H1 (cell line): ENCODE measurements around the gene MIB2. TPM values are rescaled to one million over a fixed set of nuclear protein-coding genes. Genes with fewer than 3 reads are reported as not detected.

ENCODE experiments used
- CTCF ChIA-PET: fragments of 300-600 bp; sonication (Branson Sonifier 250); formaldehyde crosslinking; loops from one replicate; lab custom pipeline; 2021; ENCODE audit not compliant: partially characterized antibody; lab: Charles Lee
- POLR2A ChIA-PET: fragments of 300-600 bp; sonication (Branson Sonifier 250); formaldehyde crosslinking; loops from one replicate; lab custom pipeline; 2021; ENCODE audit warnings: inconsistent platforms; ENCODE audit not compliant: partially characterized antibody; lab: Charles Lee
- DNase-seq, 2 experiments: peaks; one replicate each; pipeline versions ENCODE4 v3.0.0 to v3.0.0-alpha.2; 2010 to 2022; ENCODE audit warnings: low spot score in 2 of 2, low read depth in 1 of 2, mixed read lengths in 1 of 2
- FAIRE-seq: peaks from 2 replicates; lab custom pipeline; 2011; peaks lifted over from hg19 to GRCh38; lab: Jason Lieb, UNC
- H2AFZ ChIP-seq: 2 replicates; pipeline ENCODE4 v1.8.1; 2012; ENCODE audit warnings: low read length, inconsistent platforms
- H2AK5ac ChIP-seq: 2 replicates; pipeline ENCODE4 v1.6.1; 2013; ENCODE audit warnings: low read depth, low read length
- H2BK120ac ChIP-seq: replicated peaks from 2 replicates; pipeline ENCODE3; 2013; ENCODE audit warnings: low read depth, low read length, inconsistent platforms
- H2BK12ac ChIP-seq: 2 replicates; pipeline ENCODE4 v1.6.1; 2013; ENCODE audit warnings: low read depth, low read length
- H2BK15ac ChIP-seq: 2 replicates; pipeline ENCODE4 v1.6.1; 2013; ENCODE audit warnings: low read length
- H2BK20ac ChIP-seq: 2 replicates; pipeline ENCODE4 v1.6.1; 2013; ENCODE audit warnings: low read length
- H2BK5ac ChIP-seq: 2 replicates; pipeline ENCODE4 v1.6.1; 2013; ENCODE audit warnings: low read depth, low read length
- H3K14ac ChIP-seq: 2 replicates; pipeline ENCODE4 v1.6.1; 2013; ENCODE audit warnings: inconsistent platforms; ENCODE audit not compliant: insufficient read length
- H3K18ac ChIP-seq: 2 replicates; pipeline ENCODE4 v1.6.1; 2013; ENCODE audit warnings: low read length; ENCODE audit errors: extremely low read depth
- H3K23ac ChIP-seq: 2 replicates; pipeline ENCODE4 v1.6.1; 2013; ENCODE audit warnings: inconsistent platforms; ENCODE audit not compliant: insufficient read length
- H3K23me2 ChIP-seq: 2 replicates; pipeline ENCODE4 v1.6.1; 2013; ENCODE audit warnings: low read depth, low read length
- H3K27ac ChIP-seq: 2 replicates; pipeline ENCODE4 v1.6.1; 2011; ENCODE audit warnings: low read depth, low read length, inconsistent platforms
- H3K27me3 ChIP-seq, 4 experiments: replicated peaks in 1 of 4; 1 replicate in 1 of 4; 2 replicates in 3 of 4; pipeline versions ENCODE4 v1.6.1 to v1.8.1; 2011 to 2013; ENCODE audit warnings: low read length in 3 of 4, mild to moderate bottlenecking in 3 of 4, inconsistent platforms in 2 of 4, mixed read lengths in 2 of 4, moderate library complexity in 1 of 4; ENCODE audit not compliant: control insufficient read depth in 3 of 4, insufficient read depth in 3 of 4; ENCODE audit errors: extremely low read depth in 1 of 4
- H3K36me3 ChIP-seq, 4 experiments: 2 replicates each; pipeline versions ENCODE4 v1.6.1 to v1.8.1; 2011 to 2013; ENCODE audit warnings: mild to moderate bottlenecking in 4 of 4, low read length in 3 of 4, moderate library complexity in 2 of 4, control low read depth in 1 of 4, inconsistent platforms in 1 of 4; ENCODE audit not compliant: insufficient read depth in 4 of 4, control insufficient read depth in 2 of 4
- H3K4ac ChIP-seq: replicated peaks from 2 replicates; pipeline ENCODE3; 2013; ENCODE audit warnings: low read length, low read depth, mixed read lengths, inconsistent platforms; ENCODE audit not compliant: insufficient read length
- H3K4me1 ChIP-seq, 4 experiments: replicated peaks in 1 of 4; 1 replicate in 1 of 4; 2 replicates in 3 of 4; pipeline versions ENCODE4 v1.6.1 to v1.8.1; 2011 to 2013; ENCODE audit warnings: low read length in 3 of 4, inconsistent platforms in 2 of 4, mixed read lengths in 1 of 4; ENCODE audit not compliant: insufficient read depth in 4 of 4, control insufficient read depth in 3 of 4
- H3K4me2 ChIP-seq, 2 experiments: 2 replicates each; pipeline versions ENCODE4 v1.6.1 to v1.8.1; 2011 to 2013; ENCODE audit warnings: low read depth in 2 of 2, low read length in 2 of 2, control low read depth in 1 of 2, inconsistent platforms in 1 of 2, mild to moderate bottlenecking in 1 of 2; ENCODE audit not compliant: insufficient read depth in 1 of 2
- H3K4me3 ChIP-seq, 4 experiments: fragments of 200-600, 300-600 bp in 1 of 4; sonication (generic), shearing (Covaris generic), sonication (Bioruptor Twin) in 1 of 4; 2 replicates each; pipeline versions ENCODE4 v1.5.1 to v1.8.1; 2011 to 2016; ENCODE audit warnings: low read length in 4 of 4, low read depth in 3 of 4, control low read depth in 2 of 4, inconsistent platforms in 2 of 4, mild to moderate bottlenecking in 2 of 4, mixed read lengths in 1 of 4, moderate library complexity in 1 of 4; ENCODE audit not compliant: insufficient read depth in 2 of 4; ENCODE audit errors: extremely low read depth in 1 of 4
- H3K56ac ChIP-seq: replicated peaks from 2 replicates; pipeline ENCODE3; 2013; ENCODE audit warnings: low read depth, mild to moderate bottlenecking, mixed read lengths, low read length, inconsistent platforms; ENCODE audit not compliant: insufficient read length
- H3K79me1 ChIP-seq: 2 replicates; pipeline ENCODE4 v1.6.1; 2013; ENCODE audit warnings: low read depth, low read length, control low read depth
- H3K79me2 ChIP-seq, 2 experiments: 2 replicates each; pipeline versions ENCODE4 v1.6.1 to v1.8.1; 2012 to 2013; ENCODE audit warnings: low read length in 2 of 2, mild to moderate bottlenecking in 2 of 2, inconsistent platforms in 1 of 2; ENCODE audit not compliant: insufficient read depth in 2 of 2, control insufficient read depth in 1 of 2
- H3K9ac ChIP-seq, 4 experiments: replicated peaks in 1 of 4; 1 replicate in 1 of 4; 2 replicates in 3 of 4; pipeline versions ENCODE4 v1.6.1 to v1.8.1; 2011 to 2013; ENCODE audit warnings: low read depth in 3 of 4, low read length in 3 of 4, control low read depth in 2 of 4, mild to moderate bottlenecking in 2 of 4, moderate library complexity in 2 of 4, inconsistent platforms in 1 of 4; ENCODE audit errors: extremely low read depth in 1 of 4
- H3K9me3 ChIP-seq, 2 experiments: 2 replicates each; pipeline versions ENCODE4 v1.6.1 to v1.8.1; 2012 to 2013; ENCODE audit warnings: mild to moderate bottlenecking in 2 of 2, moderate library complexity in 2 of 2, control low read depth in 1 of 2, inconsistent platforms in 1 of 2, low read depth in 1 of 2, low read length in 1 of 2, mixed read lengths in 1 of 2; ENCODE audit not compliant: insufficient read depth in 2 of 2
- H4K20me1 ChIP-seq, 2 experiments: replicated peaks in 1 of 2; 2 replicates each; pipeline versions ENCODE3 to v1.8.1; 2011 to 2013; ENCODE audit warnings: inconsistent platforms in 2 of 2, low read length in 2 of 2, mild to moderate bottlenecking in 1 of 2; ENCODE audit not compliant: insufficient read depth in 2 of 2, control insufficient read depth in 1 of 2
- H4K5ac ChIP-seq: 2 replicates; pipeline ENCODE4 v1.6.1; 2013; ENCODE audit warnings: low read length, low read depth, mixed read lengths, inconsistent platforms; ENCODE audit not compliant: insufficient read length
- H4K8ac ChIP-seq: 2 replicates; pipeline ENCODE4 v1.8.0; 2013; ENCODE audit warnings: mild to moderate bottlenecking, moderate library complexity, low read length, inconsistent platforms; ENCODE audit not compliant: insufficient read depth; ENCODE audit errors: extremely low read depth
- H4K91ac ChIP-seq: replicated peaks from 2 replicates; pipeline ENCODE3; 2013; ENCODE audit warnings: low read length, mixed read lengths, inconsistent platforms; ENCODE audit not compliant: insufficient read length
- BCL11A ChIP-seq, 2 experiments: IDR thresholded peaks; one replicate each; pipeline ENCODE4 v1.6.1; 2011; ENCODE audit warnings: low read depth in 2 of 2, low read length in 2 of 2, mild to moderate bottlenecking in 2 of 2
- CEBPB ChIP-seq: IDR thresholded peaks from 2 replicates; pipeline ENCODE4 v1.6.1; 2012; ENCODE audit warnings: low read depth, low read length
- CTBP2 ChIP-seq: IDR thresholded peaks from 2 replicates; pipeline ENCODE4 v1.7.0; 2011; ENCODE audit warnings: borderline replicate concordance, mild to moderate bottlenecking, moderate library complexity, mixed read lengths, low read length; ENCODE audit not compliant: insufficient read depth, insufficient read length
- EP300 ChIP-seq, 2 experiments: IDR thresholded peaks; 1 replicate in 1 of 2; 2 replicates in 1 of 2; pipeline ENCODE4 v1.6.1; 2011 to 2012; ENCODE audit warnings: low read depth in 2 of 2, low read length in 2 of 2, mild to moderate bottlenecking in 2 of 2, borderline replicate concordance in 1 of 2, inconsistent platforms in 1 of 2, moderate library complexity in 1 of 2
- EZH2 ChIP-seq: fragments of 200-600 bp; sonication (generic); IDR thresholded peaks from 2 replicates; pipeline ENCODE4 v1.7.1; 2012; ENCODE audit warnings: low read depth, mild to moderate bottlenecking, moderate library complexity, low read length, inconsistent platforms; ENCODE audit not compliant: severe bottlenecking
- KDM4A ChIP-seq: IDR thresholded peaks from one replicate; pipeline ENCODE4 v1.7.1; 2012; ENCODE audit warnings: low read depth, mild to moderate bottlenecking, moderate library complexity, low read length, inconsistent platforms; ENCODE audit not compliant: severe bottlenecking
- KDM5A ChIP-seq: fragments of 200-600 bp; IDR thresholded peaks from 2 replicates; pipeline ENCODE4 v1.7.1; 2012; ENCODE audit warnings: mild to moderate bottlenecking, low read length, inconsistent platforms, mixed read lengths
- POLR2A ChIP-seq, 2 experiments: IDR thresholded peaks; 1 replicate in 1 of 2; 2 replicates in 1 of 2; pipeline ENCODE4 v1.6.1; 2011; ENCODE audit warnings: low read depth in 2 of 2, low read length in 2 of 2, mild to moderate bottlenecking in 2 of 2; ENCODE audit errors: control extremely low read depth in 1 of 2
- POU5F1 ChIP-seq: IDR thresholded peaks from 2 replicates; pipeline ENCODE4 v1.6.1; 2011; ENCODE audit warnings: low read depth, mild to moderate bottlenecking, low read length, moderate library complexity
- SIX5 ChIP-seq: IDR thresholded peaks from 2 replicates; pipeline ENCODE4 v1.6.1; 2011; ENCODE audit warnings: mild to moderate bottlenecking, low read depth, low read length
- SP2 ChIP-seq: IDR thresholded peaks from 2 replicates; pipeline ENCODE4 v1.6.1; 2012; ENCODE audit warnings: mild to moderate bottlenecking, low read length, inconsistent platforms
- YY1 ChIP-seq: IDR thresholded peaks from 2 replicates; pipeline ENCODE4 v1.6.1; 2011; ENCODE audit warnings: low read depth, mild to moderate bottlenecking, low read length
- WGBS, 2 experiments: shearing (Covaris generic) in 1 of 2; methylation state at CpG; one replicate each; pipeline versions ENCODE4 v1.1.6 to v1.1.7; 2013 to 2015; ENCODE audit warnings: low lambda C conversion rate in 2 of 2, mixed read lengths in 2 of 2, inconsistent platforms in 1 of 2, low coverage in 1 of 2, missing lambda C conversion rate in 1 of 2; ENCODE audit not compliant: insufficient replicate concordance in 2 of 2, insufficient coverage in 1 of 2, insufficient read length in 1 of 2; ENCODE audit errors: extremely low coverage in 1 of 2, missing lambda C conversion rate in 1 of 2; 5-methylcytosine and 5-hydroxymethylcytosine counted together
- polyA plus RNA-seq, 7 experiments: library from polyadenylated mRNA; depleted of rRNA in 3 of 7; stranded (reverse) in 5 of 7; unstranded in 2 of 7; fragments of >200 nt in 5 of 7; fragments of 200-250 nt in 2 of 7; gene quantifications; 1 replicate in 5 of 7; 2 replicates in 1 of 7; 4 replicates in 1 of 7; pipeline versions ENCODE4 v1.2.1 to v1.2.3, GENCODE V29; 2011 to 2013; ENCODE audit warnings: missing spikeins in 2 of 7, mixed read lengths in 2 of 7
- total RNA-seq: library from RNA; stranded (reverse); fragmentation: NEBNext Ultra II Directional; extraction: Animal tissue kit (Norgen Biotek cat#: 25700); gene quantifications from 2 replicates; pipeline ENCODE4 v1.2.1, GENCODE V29; 2021

Gene MIB2
- total and polyA plus RNA-seq, 2 of the 8 experiments (the other 6 are each of a cell fraction or from before 2014, with no cell fraction given) = 32.5 to 60.0 TPM

- Histone ChIP-seq H2BK20ac (no peak overlapping the region), H3K18ac (no peak overlapping the region), H4K91ac (no peak overlapping the region), H3K27me3 (no peaks in the 10 kb centered on the region; a peak in 1 of 7 replicates), H3K4me3 (no peak overlapping the region), H2BK12ac (no peak overlapping the region), H3K56ac (no peak overlapping the region), H3K9ac (no peak overlapping the region), H2AK5ac (no peak overlapping the region), H3K4me2 (no peak overlapping the region), H4K8ac (no peak overlapping the region; the same call in 1 of the 2 replicates), H4K20me1 (peaks cover 5 to 21% of the 10 kb centered on the region in 2 experiments), H2BK15ac (no peak overlapping the region), H3K79me2 (no peaks in the 10 kb centered on the region), H3K14ac (no peak overlapping the region), H3K4me1 (peaks cover 0 to 6% (median 3%) of the 10 kb centered on the region in 4 experiments; a peak in 5 of 7 replicates), H4K5ac (no peak overlapping the region), H2AFZ (no peak overlapping the region), H3K36me3 (no peaks in the 10 kb centered on the region), H2BK120ac (no peak overlapping the region), H3K27ac (no peak overlapping the region), H2BK5ac (no peak overlapping the region), H3K4ac (no peak overlapping the region), H3K23ac (no peak overlapping the region), H3K9me3 (no peaks in the 10 kb centered on the region), H3K79me1 (no peaks in the 10 kb centered on the region; the same call in none of the 2 replicates), H3K23me2 (no peaks in the 10 kb centered on the region; the same call in 1 of the 2 replicates)
- TF ChIP-seq KDM4A = no peak
- no peak for TF ChIP-seq CTBP2
- no peak for TF ChIP-seq POLR2A (IDR thresholded peaks at IDR 0.05; ENCODE audit: control extremely low read depth in 1 of 2, low read depth in 2 of 2, low read length in 2 of 2)
- no peak for TF ChIP-seq EP300 (IDR thresholded peaks at IDR 0.05; ENCODE audit: borderline replicate concordance in 1 of 2, low read depth in 2 of 2, low read length in 2 of 2)
- no peak for TF ChIP-seq BCL11A (IDR thresholded peaks at IDR 0.05; ENCODE audit: low read depth in 2 of 2, low read length in 2 of 2)
- no peak for TF ChIP-seq CEBPB
- no peak for TF ChIP-seq POU5F1
- TF ChIP-seq EZH2 = no peak
- TF ChIP-seq KDM5A = no peak
- TF ChIP-seq YY1 = no peak
- TF ChIP-seq SP2 = no peak
- no peak for TF ChIP-seq SIX5
- ChIA-PET POLR2A (interaction anchor here (0.6 to 1.2 kb wide), 2 partner anchors 23 to 609 kb away, joined by 4 read pairs; no protein-coding TSS in a partner anchor), CTCF (interaction anchor here (0.6 to 3.3 kb wide), 15 partner anchors 8 to 321 kb away, joined by 3 to 21 read pairs (median 4); no protein-coding TSS in a partner anchor)
- 92% methylated on average over 21 of the region's 31 CpGs; no CpG with 5 or more reads in 1 of the 2 experiments for WGBS, 2 experiments
- no peak for FAIRE-seq
- no peak for DNase-seq
Measured at GRCh38 chr1:1621173-1622009, 6.1 kb downstream of the MIB2 start.
